Vagina (tissue), 2 donors: Measurements from ENCODE around the gene DENND6A. TPM values are rescaled to one million over a fixed set of nuclear protein-coding genes. Genes with fewer than 3 reads are reported as not detected.
"Not testable (repeated sequence)": the region's sequence is repeated elsewhere in the genome, so short reads cannot be mapped to it uniquely, and the experiment has no call there.

ENCODE experiments used
- DNase-seq, 2 donors: peaks; one replicate each; pipeline ENCODE4 v3.0.0-alpha.2; 2017; ENCODE audit errors: extremely low spot score in 2 of 2
- H3K27ac ChIP-seq: fragments of 200-600 bp; sonication (generic); one replicate; pipeline ENCODE4 v1.5.1; 2019
- H3K27me3 ChIP-seq: fragments of 200-600 bp; sonication (generic); one replicate; pipeline ENCODE4 v1.5.1; 2019
- H3K36me3 ChIP-seq, 2 donors: fragments of 200-600 bp; sonication (generic); one replicate each; pipeline ENCODE4 v1.5.1; 2017 to 2019
- H3K4me1 ChIP-seq: fragments of 200-600 bp; sonication (generic); one replicate; pipeline ENCODE4 v1.5.1; 2019
- H3K4me3 ChIP-seq, 2 donors: fragments of 200-600 bp; sonication (generic); 1 replicate in 1 of 2; 2 replicates in 1 of 2; pipeline ENCODE4 v1.5.1; 2016 to 2019
- H3K9me3 ChIP-seq: fragments of 200-600 bp; sonication (generic); one replicate; pipeline ENCODE4 v1.5.1; 2019
- CTCF ChIP-seq, 3 experiments: fragments of 450-650 bp in 2 of 3; fragments of 200-600 bp in 1 of 3; sonication (generic) in 1 of 3; IDR thresholded peaks; one replicate each; pipeline ENCODE4 v1.5.1; 2017 to 2019; ENCODE audit warnings: antibody characterized with exemption in 3 of 3, mild to moderate bottlenecking in 2 of 3, moderate library complexity in 2 of 3
- POLR2A ChIP-seq, 2 donors: fragments of 450-650 bp; IDR thresholded peaks; one replicate each; pipeline ENCODE4 v1.6.1; 2017; ENCODE audit warnings: antibody characterized with exemption in 2 of 2, mild to moderate bottlenecking in 2 of 2, moderate library complexity in 2 of 2
- POLR2AphosphoS5 ChIP-seq, 2 donors: sonication (generic); formaldehyde crosslinking; IDR thresholded peaks; one replicate each; pipeline ENCODE4 v1.9.0; 2017; ENCODE audit warnings: antibody characterized with exemption in 2 of 2, mild to moderate bottlenecking in 2 of 2, low read depth in 1 of 2; ENCODE audit not compliant: insufficient read depth in 1 of 2
- intact Hi-C: fragments of 100-400 bp; cut with DNase I; formaldehyde crosslinking; loops from one replicate; pipeline ENCODE4 v1.15.1; 2023
- total RNA-seq: library from RNA; depleted of rRNA; stranded (reverse); fragments of >200 nt; gene quantifications from one replicate; pipeline ENCODE4 v1.2.3, GENCODE V29; 2016

Gene DENND6A
- total RNA-seq, 1 donor from 2014 or later, result 24.8 TPM

DNA sequence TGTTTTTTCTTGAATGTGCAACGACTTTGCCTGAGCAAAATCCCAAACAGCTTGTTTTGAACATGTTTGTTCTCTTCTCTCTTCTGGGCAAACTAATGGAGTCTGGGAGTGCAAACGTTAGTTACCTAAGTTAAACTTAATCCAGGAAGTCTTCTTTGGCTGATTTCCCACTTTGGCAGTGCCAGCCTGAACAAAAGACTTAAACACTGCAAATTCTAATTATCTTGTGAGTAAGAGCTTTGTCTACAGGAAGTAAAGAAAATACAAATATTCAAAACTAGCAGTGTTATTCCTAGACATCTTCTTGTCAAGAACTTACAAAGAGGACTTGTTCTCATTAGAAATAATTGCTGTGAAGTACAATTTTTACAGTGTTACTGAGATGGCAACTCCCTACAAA is 16.7 kb upstream of the DENND6A start:
- intact Hi-C loops, result no loop called here
- Histone ChIP-seq H3K9me3 (no peaks in the 10 kb centered on the region), H3K27me3 (no peaks in the 10 kb centered on the region), H3K4me3 (no peak overlapping the region), H3K36me3 (no peaks in the 10 kb centered on the region), H3K27ac (no peak overlapping the region), H3K4me1 (peaks cover 7% of the 10 kb centered on the region)
- DNase-seq, result no peak
- TF ChIP-seq CTCF (IDR thresholded peaks at IDR 0.05) (no peak), POLR2AphosphoS5 (IDR thresholded peaks at IDR 0.05; ENCODE audit: insufficient read depth in 1 of 2, low read depth in 1 of 2) (no peak), POLR2A (IDR thresholded peaks at IDR 0.05) (no peak)

DNA sequence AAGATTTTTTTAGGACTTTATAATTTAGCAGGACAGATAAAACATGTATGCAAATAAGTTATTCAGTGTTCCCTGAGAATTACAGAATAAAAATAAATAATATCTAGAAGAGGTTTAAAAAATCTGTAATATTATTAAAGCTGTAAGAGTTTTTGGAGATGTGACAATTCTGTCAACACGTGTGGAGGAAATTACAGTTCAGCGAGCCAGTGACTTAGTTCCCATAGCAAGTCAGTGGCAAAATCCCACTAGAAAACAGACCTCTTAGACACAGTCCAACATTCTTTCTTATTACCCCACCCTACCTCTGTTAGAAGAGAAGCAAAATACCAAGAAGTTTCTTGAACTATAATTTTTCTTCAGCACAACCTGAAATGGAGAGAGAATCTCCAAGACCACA is 16.2 kb upstream of the DENND6A start:
- H3K27ac ChIP-seq, result no peak overlapping the region
- no peak for DNase-seq
- H3K9me3 ChIP-seq, result no peaks in the 10 kb centered on the region
- no peaks in the 10 kb centered on the region for H3K27me3 ChIP-seq
- intact Hi-C loops, result no loop called here
- H3K36me3 ChIP-seq, result no peaks in the 10 kb centered on the region
- peaks cover 7% of the 10 kb centered on the region for H3K4me1 ChIP-seq
- H3K4me3 ChIP-seq, result no peak overlapping the region
- TF ChIP-seq POLR2AphosphoS5 (IDR thresholded peaks at IDR 0.05; ENCODE audit: insufficient read depth in 1 of 2, low read depth in 1 of 2), result no peak
- TF ChIP-seq POLR2A (IDR thresholded peaks at IDR 0.05), result no peak
- TF ChIP-seq CTCF (IDR thresholded peaks at IDR 0.05), result no peak

DNA sequence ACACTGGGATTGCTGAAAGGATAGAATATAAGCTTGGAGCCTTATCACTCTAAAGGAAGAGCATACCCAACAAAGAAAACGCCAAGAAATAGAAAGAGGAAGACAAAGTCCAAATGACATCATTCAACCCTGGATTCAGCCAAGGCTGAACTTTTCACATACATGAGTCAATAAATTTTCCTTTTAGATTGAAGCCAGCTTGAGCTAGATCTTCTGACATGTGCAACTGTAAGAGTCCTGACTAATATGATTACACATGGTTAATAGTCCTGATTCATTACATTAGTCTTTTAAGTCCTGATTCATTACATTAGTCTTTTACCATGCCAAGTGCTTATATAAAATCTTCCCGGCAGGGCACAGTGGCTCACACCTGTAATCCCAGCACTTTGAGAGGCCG is 13.6 kb upstream of the DENND6A start:
- Histone ChIP-seq H3K4me1 (peaks cover 7% of the 10 kb centered on the region), H3K36me3 (no peaks in the 10 kb centered on the region), H3K27me3 (no peaks in the 10 kb centered on the region), H3K27ac (no peak overlapping the region), H3K9me3 (no peaks in the 10 kb centered on the region), H3K4me3 (no peak overlapping the region)
- no peak for DNase-seq
- TF ChIP-seq CTCF (IDR thresholded peaks at IDR 0.05) (no peak), POLR2A (IDR thresholded peaks at IDR 0.05) (no peak), POLR2AphosphoS5 (IDR thresholded peaks at IDR 0.05; ENCODE audit: insufficient read depth in 1 of 2, low read depth in 1 of 2) (peak in 1 of 2 donors; percentile 75)
- intact Hi-C loops, result no loop called here

- H3K27ac ChIP-seq, intact Hi-C loops, DNase-seq, H3K9me3 ChIP-seq, H3K4me3 ChIP-seq, H3K27me3 ChIP-seq, H3K36me3 ChIP-seq, H3K4me1 ChIP-seq: not testable (repeated sequence)
These were observed 12.5 kb upstream of the DENND6A start for GRCh38 chr3:57705351-57705750.

DNA sequence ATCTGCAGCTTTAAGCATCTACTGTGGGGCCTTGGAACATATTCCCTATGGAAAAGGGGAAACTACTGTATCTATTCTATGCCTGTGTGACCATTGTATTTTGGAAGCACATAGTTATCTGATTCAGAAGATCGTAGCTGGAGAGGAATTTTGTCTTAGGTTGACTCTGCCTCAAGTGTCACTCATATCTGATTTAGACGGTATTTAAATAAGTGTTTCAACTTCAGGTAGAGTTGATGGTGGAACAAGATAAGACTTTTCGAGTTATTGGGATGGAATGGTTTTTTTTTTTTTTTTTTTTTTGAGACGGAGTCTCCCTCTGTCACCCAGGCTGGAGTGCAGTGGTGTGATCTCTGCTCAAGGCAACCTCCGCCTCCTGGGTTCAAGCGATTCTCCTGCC is 8.9 kb upstream of the DENND6A start:
- H3K27me3 ChIP-seq, result no peaks in the 10 kb centered on the region
- H3K36me3 ChIP-seq, result no peaks in the 10 kb centered on the region
- TF ChIP-seq POLR2AphosphoS5 (IDR thresholded peaks at IDR 0.05; ENCODE audit: insufficient read depth in 1 of 2, low read depth in 1 of 2), result no peak
- no peak for TF ChIP-seq POLR2A (IDR thresholded peaks at IDR 0.05)
- TF ChIP-seq CTCF (IDR thresholded peaks at IDR 0.05), result no peak
- H3K4me1 ChIP-seq, result no peaks in the 10 kb centered on the region
- no peak overlapping the region for H3K4me3 ChIP-seq
- intact Hi-C loops, result no loop called here
- no peak for DNase-seq
- no peaks in the 10 kb centered on the region for H3K9me3 ChIP-seq
- no peak overlapping the region for H3K27ac ChIP-seq

DNA sequence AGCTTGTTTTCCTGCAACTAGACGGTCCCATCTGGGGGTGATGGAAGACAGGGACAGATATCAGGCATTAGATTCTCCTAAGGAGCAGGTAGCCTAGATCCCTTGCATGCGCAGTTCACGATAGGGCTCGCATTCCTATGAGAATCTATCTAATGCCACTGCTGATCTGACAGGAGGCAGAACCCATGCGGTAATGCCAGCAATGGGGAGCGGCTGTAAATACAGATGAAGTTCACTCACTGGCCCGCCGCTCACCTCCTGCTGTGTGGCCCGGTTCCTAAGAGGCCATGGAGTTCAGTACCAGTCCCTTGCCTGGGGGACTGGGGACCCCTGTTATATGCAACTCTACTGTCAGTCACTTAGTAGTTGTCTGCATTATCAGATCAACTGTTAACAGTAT is 7.9 kb upstream of the DENND6A start:
- intact Hi-C loops, result no loop called here
- TF ChIP-seq POLR2AphosphoS5 (IDR thresholded peaks at IDR 0.05; ENCODE audit: insufficient read depth in 1 of 2, low read depth in 1 of 2) (no peak), POLR2A (IDR thresholded peaks at IDR 0.05) (no peak), CTCF (IDR thresholded peaks at IDR 0.05) (no peak)
- Histone ChIP-seq H3K27me3 (no peaks in the 10 kb centered on the region), H3K9me3 (no peaks in the 10 kb centered on the region), H3K4me1 (no peaks in the 10 kb centered on the region), H3K4me3 (no peak overlapping the region), H3K36me3 (no peaks in the 10 kb centered on the region), H3K27ac (no peak overlapping the region)
- no peak for DNase-seq
